GM21717 (cell line): ENCODE measurements around the gene NUP93.
"Not testable (repeated sequence)": the region's sequence is repeated elsewhere in the genome, so short reads cannot be mapped to it uniquely, and the experiment has no call there.

Source experiments
- ATAC-seq: cut with Tn5 transposase; IDR thresholded peaks from one replicate; pipeline ENCODE4 v1.9.1; 2021; ENCODE audit warnings: mild to moderate bottlenecking, moderate library complexity; ENCODE audit not compliant: unreplicated experiment

Gene NUP93

GRCh38 chr16:56810954-56811353, 81.0 kb downstream of the NUP93 start:
- no peak for ATAC-seq

DNA sequence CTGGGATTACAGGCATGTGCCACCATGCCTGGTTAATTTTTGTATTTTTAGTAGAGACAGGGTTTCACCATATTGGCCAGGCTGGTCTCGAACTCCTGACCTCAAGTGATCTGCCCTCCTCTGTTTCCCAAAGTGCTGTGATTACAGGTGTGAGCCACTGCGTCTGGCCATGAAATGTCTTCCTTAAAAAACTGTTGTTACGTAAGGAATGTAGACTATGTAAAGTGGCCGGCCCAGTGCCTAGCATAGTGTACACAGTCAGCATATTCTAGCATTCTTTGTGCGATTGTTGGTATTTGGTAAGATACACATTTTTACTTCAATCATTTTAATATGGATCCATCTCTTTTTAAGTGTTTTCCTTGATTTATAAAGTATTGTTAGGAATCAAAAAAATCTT, 81.7 kb downstream of the NUP93 start:
- ATAC-seq = not testable (repeated sequence)

GRCh38 chr16:56812884-56813283, 83.0 kb downstream of the NUP93 start:
- ATAC-seq = no peak

GRCh38 chr16:56814537-56815432, 84.9 kb downstream of the NUP93 start:
- ATAC-seq = no peak

DNA sequence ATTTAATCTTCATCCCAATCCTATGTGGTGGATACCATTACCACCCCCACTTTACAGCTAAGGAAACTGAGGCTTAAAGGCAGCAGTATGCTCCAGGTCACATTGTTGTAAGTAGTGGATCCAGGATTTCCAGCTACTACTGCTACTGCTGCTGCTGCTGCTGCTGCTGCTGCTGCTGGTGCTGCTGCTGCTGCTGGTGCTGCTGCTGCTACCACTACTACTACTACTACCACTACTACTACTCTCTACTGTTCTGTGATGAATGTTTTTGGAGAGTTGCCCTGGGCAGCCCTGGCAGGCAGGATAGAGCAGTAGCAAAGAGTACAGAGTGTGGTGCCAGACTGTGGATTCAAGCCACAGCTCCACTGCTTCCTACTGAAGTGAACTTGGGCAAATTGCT, 85.8 kb downstream of the NUP93 start:
- no peak for ATAC-seq

- no peak for ATAC-seq
Observed at GRCh38 chr16:56817056-56817455, 87.1 kb downstream of the NUP93 start.

- no peak for ATAC-seq
Observed at GRCh38 chr16:56817938-56818337, 88.0 kb downstream of the NUP93 start.

GRCh38 chr16:56823081-56823733, 93.3 kb downstream of the NUP93 start:
- no peak for ATAC-seq

DNA sequence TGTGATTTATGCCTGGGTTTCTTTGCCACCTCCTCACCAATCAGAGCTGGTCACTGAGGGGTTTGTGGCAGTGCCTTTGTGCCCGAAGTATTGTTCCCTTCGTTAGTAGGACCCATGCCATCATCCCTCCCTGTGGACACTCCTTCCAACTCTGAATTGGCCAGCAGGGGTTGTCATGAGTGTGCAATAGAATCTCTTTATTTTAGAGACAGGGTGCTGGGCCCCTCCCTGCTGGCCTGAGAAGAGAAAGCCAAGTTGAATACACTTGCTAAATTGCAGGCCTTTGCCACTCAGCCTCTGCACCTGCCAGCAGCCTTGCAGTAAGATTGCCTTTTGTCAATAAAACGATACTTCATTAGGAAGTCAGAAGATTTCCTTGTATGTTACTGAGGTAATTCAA, 94.4 kb downstream of the NUP93 start:
- ATAC-seq = no peak

DNA sequence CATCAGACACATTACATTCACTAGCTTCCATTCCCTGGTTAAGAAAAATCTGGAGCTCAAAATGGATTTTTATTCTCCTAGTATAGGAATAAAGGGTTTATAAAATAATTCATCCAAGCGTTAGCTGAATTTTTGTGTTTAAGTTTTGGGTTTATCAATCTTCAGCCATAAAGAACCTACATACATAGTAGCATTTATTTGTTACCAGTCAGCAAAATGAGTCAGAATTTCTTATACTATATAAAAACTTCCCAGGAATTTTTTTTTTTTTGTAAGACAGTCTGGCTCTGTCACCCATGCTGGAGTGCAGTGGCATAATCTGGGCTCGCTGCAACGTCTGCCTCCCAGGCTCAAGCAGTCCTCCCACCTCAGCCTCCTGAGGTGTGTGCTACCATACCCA, 94.9 kb downstream of the NUP93 start:
- ATAC-seq = no peak

DNA sequence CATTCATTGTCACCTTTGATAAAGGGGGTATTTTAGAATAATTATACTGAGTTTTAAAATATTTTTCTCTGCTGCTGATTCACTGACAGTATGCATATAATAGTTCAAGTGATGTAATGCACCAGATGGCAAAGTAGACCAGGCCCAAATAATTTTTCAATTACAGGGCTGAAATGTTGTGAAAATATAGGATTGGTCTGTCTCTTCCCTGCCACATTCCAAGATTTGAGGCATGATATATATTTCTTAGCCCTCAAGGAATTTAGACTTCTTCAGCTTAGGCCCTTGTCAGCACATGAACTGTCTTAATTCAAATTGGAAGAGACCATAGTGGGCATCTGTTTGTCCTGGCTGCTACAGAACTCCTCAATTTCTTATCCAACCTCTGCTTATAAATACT, 95.9 kb downstream of the NUP93 start:
- ATAC-seq = no peak

GRCh38 chr16:56828647-56829046, 98.7 kb downstream of the NUP93 start:
- ATAC-seq = no peak

- no peak for ATAC-seq
Observed at GRCh38 chr16:56830669-56831068, 100.7 kb downstream of the NUP93 start.

DNA sequence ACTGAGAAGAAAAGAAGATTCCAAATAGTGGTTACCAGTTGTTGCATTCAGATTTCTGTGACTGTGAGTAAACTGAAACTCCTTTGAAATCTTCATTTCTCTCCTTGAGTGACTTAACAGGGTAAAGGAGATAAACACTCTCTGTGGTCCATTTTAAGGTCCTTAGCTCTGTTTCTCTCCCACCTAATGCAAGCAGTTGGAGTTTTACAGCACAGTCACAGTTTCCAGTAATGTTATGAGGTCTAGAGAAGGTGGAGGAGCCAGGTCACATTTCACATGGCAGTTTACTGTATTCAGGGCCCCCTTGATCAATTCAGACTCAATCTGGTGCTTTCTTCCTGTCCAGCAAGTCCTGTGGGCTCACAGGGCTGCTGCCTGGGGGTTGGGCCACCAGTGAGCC, 102.8 kb downstream of the NUP93 start:
- ATAC-seq = no peak

DNA sequence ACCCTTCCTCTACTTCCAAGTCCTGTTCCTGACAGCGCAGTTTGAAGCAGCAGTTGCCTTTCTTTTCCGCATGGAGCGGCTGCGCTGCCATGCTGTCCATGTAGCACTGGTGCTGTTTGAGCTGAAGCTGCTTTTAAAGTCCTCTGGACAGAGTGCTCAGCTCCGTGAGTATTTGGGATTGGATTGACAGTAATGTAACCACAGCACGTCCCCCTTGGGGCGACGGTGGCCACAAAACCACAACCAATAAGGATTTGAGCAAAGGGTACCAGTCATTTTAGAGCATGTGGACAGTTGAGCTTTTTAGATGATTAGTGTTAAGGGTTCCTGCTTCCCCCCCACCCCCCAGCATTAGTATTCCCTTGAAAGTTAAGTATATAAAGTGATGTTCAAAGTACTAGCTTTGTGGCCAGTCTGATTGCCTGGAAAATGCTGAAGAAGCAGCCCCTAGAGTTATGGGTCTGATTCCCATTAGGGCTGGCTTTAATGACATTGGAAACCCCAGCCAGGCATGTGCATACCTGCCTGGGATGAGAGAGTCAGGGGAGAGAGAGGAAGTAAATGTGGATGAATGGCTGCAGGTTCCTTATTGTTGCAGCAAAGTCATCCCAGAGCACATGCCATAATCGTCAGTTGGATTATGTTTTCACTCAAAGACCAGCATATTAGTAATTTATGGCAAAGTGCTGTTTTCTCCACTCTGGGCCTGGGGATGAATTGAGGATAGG, 103.5 kb downstream of the NUP93 start:
- ATAC-seq = no peak

GRCh38 chr16:56835320-56835719, 105.4 kb downstream of the NUP93 start:
- ATAC-seq = no peak

DNA sequence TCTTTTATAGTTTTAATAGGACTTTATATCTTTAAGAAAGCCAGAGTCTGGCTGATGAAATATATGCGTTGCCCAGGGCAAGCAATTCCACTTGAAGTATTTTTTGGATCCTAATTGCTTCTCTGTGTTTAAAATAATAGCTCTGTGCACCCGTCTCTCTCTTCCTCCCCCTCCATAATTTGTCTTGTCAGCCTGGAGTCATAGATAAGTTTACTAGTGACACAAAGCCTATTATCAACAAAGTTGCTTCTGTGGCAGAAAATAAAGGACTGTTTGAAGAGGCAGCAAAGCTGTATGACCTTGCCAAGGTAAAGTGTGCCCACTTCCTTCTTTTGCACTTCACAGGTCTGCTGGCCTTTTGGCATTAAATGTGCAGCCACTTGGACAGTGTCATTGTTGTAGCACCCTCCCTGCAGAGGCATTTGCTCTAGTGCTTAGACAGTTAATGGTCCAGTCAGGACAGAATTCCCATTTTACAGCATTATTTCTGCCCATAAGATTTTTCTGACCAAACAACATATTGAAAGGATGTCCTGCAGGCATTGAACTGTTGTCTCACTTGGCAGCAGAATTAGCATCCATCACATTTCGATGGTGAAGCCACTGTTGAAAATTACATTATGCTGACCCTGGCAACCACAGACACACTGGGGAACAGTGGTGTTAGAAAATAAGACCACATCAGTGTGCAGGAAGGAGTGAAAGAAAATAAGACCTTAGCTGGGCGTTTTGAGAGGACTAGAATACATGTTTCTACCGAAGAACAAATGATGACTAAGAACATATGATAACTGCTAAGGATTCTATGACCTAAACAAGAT, 106.7 kb downstream of the NUP93 start:
- ATAC-seq = no peak

DNA sequence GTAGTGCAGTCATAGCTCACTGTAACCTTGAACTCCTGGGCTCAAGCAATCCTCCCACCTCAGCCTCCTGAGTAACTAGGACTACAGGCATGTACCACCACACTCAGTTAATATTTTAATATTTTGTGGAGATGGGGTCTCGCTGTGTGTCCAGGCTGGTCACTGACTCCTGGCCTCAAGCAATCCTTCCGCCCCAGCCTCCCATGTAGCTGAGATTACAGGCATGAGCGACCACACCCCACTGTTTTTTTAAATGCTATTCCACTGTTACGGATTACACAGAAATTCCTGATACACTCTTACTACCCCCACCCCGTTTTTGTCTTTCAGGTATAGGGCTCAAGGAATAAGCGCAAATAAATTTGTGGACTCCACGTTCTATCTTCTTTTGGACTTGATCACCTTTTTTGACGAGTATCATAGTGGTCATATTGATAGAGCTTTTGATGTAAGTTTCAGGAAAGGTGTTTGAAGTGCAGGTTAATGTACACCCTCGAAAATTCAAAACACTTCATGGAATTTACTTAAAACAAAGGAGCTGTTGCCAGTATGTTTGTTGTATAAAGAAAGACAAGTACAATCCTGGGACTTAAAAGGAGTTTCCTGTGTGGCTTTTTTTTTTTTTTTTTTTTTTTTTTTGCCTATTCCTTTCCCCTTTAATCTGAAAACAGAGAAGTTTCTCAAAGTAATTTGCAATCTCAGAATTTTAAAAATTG, 108.9 kb downstream of the NUP93 start:
- ATAC-seq = no peak

- ATAC-seq = no peak
Observed at GRCh38 chr16:56841233-56841632, 111.3 kb downstream of the NUP93 start.

GRCh38 chr16:56841659-56842058, 111.7 kb downstream of the NUP93 start:
- ATAC-seq = no peak
